HG03342 (cell line): ENCODE measurements around the gene AKT2.
"Not testable (repeated sequence)": the region's sequence is repeated elsewhere in the genome, so short reads cannot be mapped to it uniquely, and the experiment has no call there.

Source experiments
- ATAC-seq: cut with Tn5 transposase; IDR thresholded peaks from one replicate; pipeline ENCODE4 v1.9.1; 2021; ENCODE audit warnings: mild to moderate bottlenecking, moderate library complexity; ENCODE audit not compliant: unreplicated experiment

The AKT2 gene

DNA sequence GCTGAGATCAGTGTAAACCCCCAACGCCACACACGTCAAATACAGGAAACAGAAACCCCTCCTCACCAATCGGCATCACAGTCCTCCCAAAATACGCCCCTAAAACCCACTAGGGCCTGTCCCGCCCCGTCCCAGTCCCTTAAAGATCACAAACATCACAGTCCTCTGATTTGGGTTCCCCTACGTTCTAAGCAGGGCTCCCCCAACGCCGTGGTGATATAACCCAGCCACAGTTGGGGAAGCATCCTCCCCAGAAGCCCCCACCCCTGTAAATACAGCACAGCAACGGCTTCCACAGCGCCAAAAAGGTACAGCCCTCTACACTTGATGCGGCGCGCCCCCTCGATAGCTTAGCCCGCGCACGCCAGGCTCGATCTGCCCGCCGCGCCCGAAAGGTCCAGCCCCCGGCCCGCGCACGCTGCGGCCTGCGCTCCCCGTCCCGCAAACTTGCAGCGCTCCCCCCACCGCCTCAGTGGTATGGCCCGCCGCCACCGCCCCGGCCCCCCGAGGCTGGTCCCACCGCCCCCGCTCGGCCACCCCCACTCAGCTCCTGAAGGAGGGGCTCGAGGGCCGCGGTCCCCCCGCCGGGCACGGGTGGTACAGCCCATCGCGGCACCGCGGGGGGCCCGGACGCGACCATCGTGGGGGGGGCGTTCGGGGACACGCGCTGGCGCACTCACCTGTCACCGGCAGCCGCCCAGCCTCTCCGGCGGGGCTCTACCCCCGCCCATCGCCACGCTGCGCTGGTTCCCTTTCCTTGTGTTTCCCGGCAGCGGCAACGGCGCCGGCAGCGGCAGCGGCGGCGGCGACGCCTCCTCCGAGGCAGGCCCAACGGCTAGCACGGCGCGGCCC lies at the start of gene AKT2:
Gene AKT2 (minus strand): TSS at position 845 of the 852 bp plus-strand sequence. CDS start 20,078 bp downstream, outside the sequence.
- peak; percentile 25 for ATAC-seq

DNA sequence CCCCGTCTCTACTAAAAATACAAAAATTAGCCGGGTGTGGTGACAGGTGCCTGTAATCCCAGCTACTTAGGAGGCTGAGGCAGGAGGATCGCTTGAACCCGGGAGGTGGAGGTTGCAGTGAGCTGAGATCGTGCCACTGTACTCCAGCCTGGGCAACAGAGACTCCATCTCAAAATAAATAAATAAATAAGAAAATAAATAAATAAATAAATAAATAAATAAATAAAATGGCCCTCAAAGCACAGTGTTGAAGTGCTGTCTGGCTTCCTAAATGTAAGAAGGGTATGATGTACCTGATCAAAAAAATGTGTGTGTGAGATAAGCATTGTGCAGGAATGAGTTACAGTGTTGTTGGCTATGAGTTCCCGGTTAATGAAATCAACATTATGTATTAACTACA lies 47.9 kb upstream of the AKT2 start:
- not testable (repeated sequence) for ATAC-seq

DNA sequence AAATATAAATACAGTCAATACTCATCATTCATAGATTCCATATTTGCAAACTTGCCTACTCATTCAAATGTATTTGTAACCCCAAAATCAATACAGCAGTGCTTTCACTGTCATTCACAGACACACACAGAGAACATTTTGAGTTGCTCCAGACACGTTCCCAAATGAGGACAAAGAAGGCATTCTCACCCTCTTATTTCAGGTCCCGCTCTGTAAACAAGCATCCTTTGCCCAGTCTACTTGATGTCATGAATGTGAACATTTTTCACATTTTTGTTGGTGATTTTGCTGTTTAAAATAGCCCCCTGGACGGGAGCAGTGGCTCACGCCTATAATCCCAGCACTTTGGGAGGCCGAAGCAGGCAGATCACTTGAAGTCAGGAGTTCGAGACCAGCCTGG lies 47.5 kb upstream of the AKT2 start:
- no peak for ATAC-seq

DNA sequence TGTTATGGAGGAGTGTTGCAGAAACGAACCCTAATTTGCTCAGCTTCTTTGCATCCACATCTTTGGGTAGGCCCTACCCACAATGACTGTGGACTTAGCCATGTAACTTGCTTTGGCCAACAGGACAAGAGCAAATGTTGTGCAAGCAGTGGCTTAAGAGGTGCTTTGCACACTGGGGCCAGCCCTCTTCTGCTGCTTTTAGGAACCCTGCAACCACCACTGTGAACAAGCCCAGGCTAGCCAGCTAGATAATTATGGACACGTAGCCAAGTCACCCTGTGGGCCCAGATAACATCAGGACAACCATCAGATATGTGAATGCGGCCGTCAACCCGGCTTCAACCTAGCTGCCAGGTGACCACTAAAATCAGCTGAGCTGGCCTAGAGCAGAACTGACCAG lies 45.9 kb upstream of the AKT2 start:
- ATAC-seq = no peak

DNA sequence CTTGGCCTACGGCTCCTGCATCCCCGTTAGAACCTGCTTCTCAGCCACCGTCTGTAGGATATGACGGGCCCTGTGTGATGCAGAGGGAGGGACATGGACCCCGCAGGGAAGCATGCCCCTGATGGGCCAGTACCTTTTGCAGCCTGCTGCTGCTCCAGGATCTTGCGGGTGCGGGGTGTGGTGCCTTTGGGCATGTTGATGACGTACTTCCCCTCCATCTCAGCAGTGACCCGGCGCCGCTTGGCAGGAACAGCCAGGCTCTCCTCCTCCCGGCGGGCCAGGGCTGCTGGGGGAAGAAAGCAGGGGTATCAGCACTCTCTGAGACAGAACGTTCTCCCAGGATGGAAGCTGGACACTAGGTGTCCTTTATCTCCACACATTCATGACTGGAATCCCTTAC lies 41.1 kb upstream of the AKT2 start:
- no peak for ATAC-seq

DNA sequence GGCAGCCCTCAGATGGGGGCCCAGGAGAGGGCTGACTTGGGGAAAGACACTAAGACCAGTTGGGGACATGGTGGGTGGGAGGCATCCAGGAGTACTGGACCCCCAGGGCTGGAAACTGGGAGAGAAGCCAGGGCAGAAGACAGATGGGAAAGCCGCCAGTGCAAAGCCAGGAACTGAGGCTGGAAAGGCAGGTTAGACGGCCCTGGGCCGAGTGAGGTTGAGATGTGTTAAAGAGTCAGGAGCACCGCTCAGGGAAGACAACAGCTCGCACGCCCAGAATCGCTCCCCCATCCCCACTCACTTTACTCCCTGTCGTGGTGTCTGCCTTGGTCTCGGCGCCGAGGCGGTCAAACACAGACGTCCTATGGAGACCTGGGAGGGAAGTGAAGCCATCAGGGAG lies 38.6 kb upstream of the AKT2 start:
- ATAC-seq = no peak

DNA sequence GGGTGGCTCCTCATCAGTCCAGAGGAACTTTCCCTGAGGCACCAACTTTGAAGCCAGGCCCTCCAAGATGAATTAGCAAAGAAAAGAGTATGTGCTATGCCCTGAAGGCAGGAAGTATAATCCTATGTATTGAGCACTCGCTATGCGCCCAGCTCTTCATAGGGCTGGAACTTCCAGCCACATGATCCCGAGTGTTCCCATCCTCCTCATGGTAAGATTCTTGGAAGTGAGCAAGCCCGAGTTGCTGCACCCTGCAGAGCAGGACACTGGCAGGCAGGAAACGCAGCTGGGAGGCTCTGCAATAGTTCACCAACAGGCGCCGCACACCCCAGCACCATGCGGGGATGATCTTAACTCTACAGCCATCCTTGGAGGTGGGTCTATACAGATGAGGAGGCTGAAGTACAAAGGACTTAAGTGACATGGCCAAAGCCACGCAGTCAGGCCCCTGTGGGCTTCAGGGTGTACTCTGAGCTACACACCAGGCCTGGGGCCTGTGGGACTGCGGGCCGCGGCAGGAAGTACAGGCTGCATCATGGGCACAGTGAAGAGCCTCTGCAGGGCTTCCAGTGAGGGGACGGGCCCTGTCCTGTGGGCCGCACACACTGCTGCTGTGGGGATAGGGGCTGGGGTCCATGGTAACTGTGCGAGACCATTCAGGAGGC lies 37.9 kb upstream of the AKT2 start:
- no peak for ATAC-seq

DNA sequence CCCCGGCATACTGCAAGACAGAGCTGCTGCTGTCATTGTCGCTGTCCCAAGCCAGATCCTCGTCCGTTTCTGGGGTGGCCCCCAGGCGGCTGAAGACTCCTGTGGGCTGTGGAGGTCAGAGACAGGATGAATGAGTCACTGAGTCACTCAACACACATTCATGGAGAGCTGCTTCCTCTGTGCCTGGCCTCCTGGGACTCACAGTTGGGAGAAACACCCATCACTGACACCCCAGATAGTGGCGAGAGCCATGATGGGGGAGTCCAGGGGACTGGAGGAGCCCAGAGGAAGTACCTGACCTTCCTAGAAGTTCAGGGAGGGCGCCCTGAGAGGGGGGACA lies 37.1 kb upstream of the AKT2 start:
- ATAC-seq = no peak

DNA sequence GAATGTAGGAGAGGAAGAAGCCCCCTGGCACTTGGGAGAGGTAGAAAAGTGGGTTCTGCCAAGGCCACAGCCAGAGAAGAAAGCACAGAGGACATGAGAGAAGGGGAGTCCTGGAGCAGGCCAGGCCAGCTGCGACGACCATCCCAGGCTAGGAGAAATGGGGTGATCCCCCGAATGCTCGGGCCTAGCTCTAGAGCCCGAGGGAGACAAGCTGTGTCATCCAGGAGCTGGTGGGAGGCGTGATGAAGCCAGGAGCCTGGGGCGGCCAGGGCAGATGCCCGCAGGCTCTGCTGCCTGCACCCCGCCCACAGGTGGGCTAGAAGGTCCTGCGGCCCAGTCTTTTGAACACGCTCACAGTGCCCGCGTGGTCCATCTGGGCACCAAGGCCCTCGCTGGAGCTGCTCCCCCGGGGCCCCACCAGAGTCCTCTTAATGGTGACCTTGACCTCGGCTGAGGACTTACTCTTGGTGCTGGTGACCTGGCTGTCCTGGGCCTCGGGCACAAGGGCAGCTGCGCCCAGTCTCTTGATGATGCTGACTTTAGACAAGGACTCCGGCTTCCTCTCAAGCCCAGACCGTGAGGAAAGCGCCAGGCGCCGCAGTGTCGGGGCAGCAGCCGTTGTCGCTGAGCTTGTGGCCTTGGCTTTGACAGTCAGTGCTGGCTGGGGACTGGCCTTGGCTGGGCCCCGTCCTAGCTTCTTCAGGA lies 36.6 kb upstream of the AKT2 start:
- no peak for ATAC-seq

DNA sequence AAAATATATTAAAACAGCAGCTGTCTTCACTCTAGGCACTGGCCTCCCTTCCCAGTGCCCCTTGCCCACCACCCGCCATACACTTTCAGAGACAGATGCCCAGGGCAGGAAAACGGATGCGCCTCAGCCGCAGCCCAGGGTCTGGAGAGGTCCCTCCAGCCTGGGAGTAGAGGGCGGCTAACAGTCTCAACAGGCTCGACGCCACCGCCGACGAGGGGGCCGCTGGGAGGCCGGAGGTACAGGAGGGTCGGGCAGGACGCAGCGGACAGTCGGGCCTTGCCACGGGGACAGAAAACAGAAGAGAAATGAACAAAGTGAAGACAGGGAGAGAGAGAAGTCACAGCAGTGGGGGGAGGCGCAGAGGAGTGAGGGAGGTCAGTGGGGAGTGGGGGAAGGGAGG lies 35.9 kb upstream of the AKT2 start:
- no peak for ATAC-seq

DNA sequence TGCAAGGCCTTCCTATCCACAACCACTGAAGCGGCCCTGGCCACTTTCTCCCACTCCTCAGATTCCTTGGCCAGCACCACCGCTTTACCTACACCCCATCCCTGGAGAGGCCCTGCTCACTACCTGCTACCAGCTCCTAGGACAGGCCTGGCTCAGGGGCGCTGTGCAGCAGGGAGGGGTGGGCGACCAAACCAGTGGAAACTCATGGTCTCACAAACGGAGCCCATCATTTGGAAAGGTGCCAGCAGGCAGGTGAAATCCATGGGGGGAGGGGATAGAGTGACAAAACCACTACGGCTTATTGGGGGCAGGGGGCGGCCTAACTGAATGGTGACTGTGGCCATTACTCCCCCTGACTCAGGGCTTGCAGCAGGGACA lies 35.4 kb upstream of the AKT2 start:
- no peak for ATAC-seq

DNA sequence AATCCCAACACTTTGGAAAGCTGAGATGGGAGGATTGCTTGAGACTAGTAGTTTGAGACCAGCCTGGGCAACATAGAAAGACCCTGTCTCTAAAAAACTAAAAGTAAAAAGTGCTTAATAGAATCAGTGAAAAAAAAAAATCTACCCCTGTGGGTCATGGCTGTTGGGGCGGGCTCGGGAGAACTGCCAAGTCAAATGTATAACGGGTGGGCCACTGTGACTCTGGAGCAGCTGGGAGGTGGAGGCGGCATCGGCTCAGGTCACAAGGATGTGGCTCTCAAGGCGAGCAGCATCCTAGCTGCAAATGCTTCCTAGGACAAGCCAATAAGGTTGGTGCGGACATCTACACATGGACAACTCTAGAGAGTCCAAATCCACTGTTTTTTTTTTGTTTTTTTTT lies 32.2 kb upstream of the AKT2 start:
- no peak for ATAC-seq

DNA sequence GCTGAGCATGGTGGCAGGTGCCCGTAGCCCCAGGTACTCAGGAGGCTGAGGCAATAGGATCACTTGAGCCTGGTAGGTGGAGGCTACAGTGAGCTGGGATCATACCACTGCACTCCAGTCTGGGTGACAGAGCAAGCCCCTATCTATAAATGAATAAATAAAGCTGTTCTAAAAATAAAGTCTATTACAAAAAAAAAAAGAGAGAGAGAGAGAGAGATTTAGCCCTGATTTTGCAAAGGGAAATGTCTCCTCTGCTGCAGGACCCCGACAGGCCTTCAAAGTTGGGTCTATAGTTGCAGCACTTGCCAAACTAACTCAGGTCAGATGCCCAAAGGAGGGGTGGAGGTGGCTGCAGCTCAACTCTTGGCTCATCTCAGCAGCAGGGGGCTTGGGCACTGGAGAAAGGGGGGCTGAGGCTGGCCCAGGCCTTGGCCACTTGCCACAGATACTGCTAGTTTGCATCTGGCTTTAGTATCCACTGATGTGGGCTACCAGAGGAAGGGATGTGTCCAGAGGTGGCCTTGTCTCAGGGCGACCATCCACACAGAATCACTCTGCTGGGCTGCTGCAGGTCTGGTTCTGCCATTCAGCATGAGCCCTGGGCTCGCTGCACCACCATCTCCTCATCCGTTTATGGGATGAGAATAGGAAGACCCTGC lies 30.8 kb upstream of the AKT2 start:
- no peak for ATAC-seq

DNA sequence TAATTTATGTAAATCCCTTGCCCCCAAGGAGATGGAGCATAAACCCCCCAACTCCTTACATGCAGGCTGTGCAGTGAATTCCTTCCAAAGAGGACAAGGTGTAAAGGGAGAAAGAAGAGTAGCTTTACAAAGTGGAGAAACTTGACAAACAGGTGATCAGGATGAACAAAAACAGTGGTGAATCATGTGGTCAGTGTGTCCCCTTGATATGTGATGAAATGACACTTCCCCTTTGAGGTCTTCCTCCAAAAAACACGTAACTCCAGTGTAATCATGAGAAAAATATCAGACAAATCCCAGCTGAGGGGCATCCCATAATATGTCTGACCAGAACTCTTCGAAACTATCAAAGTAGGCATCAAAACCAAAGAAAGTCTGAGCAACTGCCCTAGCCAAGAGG lies 29.5 kb upstream of the AKT2 start:
- no peak for ATAC-seq

DNA sequence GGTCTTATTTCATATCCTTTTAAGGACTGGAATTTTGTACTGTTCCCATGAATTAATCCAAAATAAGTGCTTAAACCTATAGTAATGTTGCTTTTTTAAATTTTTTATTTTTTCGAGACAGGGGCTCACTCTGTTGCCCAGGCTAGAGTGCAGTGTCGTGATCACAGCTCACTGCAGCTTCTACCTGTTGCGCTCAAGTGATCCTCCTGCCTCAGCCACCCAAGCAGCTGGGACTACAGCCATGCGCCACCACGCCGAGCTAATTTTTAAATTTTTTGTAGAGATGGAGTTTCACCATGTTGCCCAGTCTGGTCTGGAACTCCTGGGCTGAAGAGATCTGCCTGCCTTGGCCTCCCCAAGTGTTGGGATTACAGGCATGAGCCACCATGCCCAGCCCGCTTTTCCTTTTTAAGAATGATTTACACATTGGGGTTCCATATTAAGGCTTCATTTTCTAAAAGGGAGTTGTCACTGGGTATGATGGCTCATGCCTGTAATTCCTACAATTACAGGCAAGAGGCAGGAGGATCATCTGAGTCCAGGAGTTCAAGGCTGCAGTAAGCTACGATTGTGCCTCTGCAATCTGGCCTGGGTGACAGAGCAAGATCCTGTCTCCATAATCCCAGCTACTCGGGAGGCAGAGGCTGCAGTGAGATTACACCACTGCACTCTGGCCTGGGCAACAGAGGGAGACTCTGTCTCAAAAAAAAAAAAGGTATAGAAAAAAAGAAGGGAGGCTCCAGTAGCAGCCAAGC lies 28.3 kb upstream of the AKT2 start:
- no peak for ATAC-seq

DNA sequence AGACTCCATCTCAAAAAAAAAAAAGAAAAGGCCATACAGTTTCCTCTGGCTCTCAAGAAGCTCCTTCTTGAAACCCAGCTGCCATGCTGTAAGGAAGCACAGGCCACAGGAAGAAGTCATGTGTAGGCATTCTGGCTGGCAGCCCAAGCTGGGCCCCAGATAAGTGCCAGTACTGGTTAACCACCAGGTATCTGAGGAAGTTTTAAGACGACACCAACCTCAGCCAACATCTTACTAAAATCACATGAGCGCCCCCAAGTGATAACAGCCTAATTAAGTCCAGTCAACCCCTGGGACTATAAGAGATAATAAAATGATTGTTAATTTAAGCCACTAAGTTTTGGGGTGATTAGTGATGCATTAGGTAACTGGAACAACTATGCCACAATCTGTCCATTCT lies 27.4 kb upstream of the AKT2 start:
- no peak for ATAC-seq

DNA sequence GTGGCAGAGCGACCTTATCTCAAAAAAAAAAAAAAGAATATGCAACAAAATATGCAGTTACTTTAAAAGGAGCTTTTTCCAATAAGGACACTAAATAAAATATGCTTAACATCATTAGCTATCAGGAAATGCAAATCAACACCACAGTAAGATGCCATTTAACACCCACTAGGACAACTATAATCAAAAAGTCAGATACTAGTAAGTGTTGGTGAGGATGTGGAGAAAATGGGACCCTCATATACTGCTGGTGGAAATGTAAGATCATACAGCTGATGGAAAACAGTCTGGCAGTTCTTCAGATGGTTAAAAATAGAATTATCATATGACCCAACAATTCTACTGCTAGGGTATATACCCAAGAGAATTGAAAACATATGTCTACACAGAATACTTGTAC lies 24.5 kb upstream of the AKT2 start:
- no peak for ATAC-seq

DNA sequence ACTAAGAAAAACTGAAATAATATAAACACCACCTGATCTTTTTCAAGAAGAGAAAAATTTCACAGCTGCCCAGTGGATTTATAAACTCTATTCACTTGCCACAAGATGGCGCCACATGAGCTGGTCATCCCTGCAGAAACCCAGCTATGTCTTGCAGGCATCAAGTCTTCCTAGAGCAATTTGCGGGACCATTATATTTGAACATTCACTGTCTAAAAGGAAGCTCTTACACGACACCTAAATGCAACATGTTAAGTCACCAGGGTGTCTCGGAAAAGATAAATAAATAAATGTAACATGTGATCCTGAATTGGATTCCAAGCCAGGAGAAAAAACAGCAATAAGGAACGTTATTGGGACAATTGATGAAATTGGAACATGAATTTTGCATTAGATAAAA lies 20.3 kb upstream of the AKT2 start:
- no peak for ATAC-seq

DNA sequence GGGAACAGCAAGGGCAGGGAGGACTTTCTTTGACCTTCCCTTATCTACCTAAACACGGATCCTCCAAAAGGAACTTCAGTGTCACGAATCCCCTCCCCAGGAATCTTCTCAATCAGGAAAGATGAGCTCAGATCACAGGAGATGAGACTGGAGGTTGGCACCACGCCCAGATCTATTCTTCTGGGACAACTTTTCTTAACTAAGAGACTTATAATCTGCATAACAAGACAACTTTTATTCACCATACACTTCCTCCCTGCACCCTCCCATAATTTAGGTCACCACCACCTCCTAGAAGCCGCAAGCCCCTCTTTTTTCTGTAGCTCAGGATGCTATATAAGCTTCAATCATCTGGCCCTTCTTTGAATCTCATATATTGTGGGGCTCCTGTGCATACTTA lies 19.2 kb upstream of the AKT2 start:
- no peak for ATAC-seq

DNA sequence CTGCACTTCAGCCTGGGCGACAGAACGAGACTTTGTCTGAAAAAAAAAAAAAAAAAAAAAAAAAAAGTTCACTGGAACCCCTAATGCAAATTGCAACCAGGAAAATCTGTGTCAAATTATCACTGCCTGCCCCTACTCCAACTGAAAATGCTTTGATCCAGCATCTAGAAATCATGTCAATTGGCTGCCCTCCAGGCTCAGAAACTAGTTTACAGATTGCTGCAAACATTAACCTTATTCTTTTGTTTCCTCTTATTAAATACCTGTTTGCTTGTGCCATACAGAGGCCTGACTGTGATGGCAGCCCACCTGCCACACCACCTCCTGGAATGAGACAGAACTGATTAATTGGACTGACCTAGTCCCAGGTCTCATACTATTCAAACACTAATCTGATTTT lies 18.6 kb upstream of the AKT2 start:
- no peak for ATAC-seq
